Stimulated activated CD4-positive, alpha-beta T cell treated with anti-CD3 and anti-CD28 coated beads, Interleukin-1b, Interleukin-23, amount 100 ng/mL, for 24 hours (primary cell): ENCODE results near the gene RIN3.

ENCODE experiments used
- DNase-seq, 4 experiments: peaks; one replicate each; pipeline ENCODE4 v3.0.0-alpha.2; 2020; ENCODE audit warnings: low read depth in 4 of 4, low spot score in 1 of 4

Gene RIN3

GRCh38 chr14:92575748-92576303, 62.2 kb downstream of the RIN3 start:
- no peak for DNase-seq

- no peak for DNase-seq
These were observed 63.8 kb downstream of the RIN3 start for GRCh38 chr14:92577321-92577742.

GRCh38 chr14:92578511-92578910, 64.9 kb downstream of the RIN3 start:
- DNase-seq, result no peak

- no peak for DNase-seq
These were observed 65.8 kb downstream of the RIN3 start for GRCh38 chr14:92579244-92579936.

GRCh38 chr14:92581206-92581605, 67.6 kb downstream of the RIN3 start:
- no peak for DNase-seq

- no peak for DNase-seq
These were observed 68.5 kb downstream of the RIN3 start for GRCh38 chr14:92581966-92582566.

- DNase-seq, result no peak
These were observed 69.3 kb downstream of the RIN3 start for GRCh38 chr14:92582706-92583452.

GRCh38 chr14:92584220-92584619, 70.6 kb downstream of the RIN3 start:
- no peak for DNase-seq

- DNase-seq, result no peak
These were observed 71.2 kb downstream of the RIN3 start for GRCh38 chr14:92584816-92585215.

- no peak for DNase-seq
These were observed 72.7 kb downstream of the RIN3 start for GRCh38 chr14:92585981-92586937.

- no peak for DNase-seq
These were observed 73.5 kb downstream of the RIN3 start for GRCh38 chr14:92586963-92587699.

GRCh38 chr14:92587700-92588085, 74.1 kb downstream of the RIN3 start:
- no peak for DNase-seq

GRCh38 chr14:92589213-92589852, 75.8 kb downstream of the RIN3 start:
- DNase-seq, result no peak

- no peak for DNase-seq
These were observed 76.6 kb downstream of the RIN3 start for GRCh38 chr14:92590176-92590575.

- DNase-seq, result no peak
These were observed 77.4 kb downstream of the RIN3 start for GRCh38 chr14:92590941-92591340.

- no peak for DNase-seq
These were observed 77.8 kb downstream of the RIN3 start for GRCh38 chr14:92591346-92591745.

GRCh38 chr14:92595267-92595666, 81.7 kb downstream of the RIN3 start:
- no peak for DNase-seq

- no peak for DNase-seq
These were observed 82.8 kb downstream of the RIN3 start for GRCh38 chr14:92596331-92596907.
